ENCODE measurements around the gene SLC25A11.
A peak's percentile ranks its signal among the peaks of the same experiment; 100 is the strongest.
"Not testable (repeated sequence)": the region's sequence is repeated elsewhere in the genome, so short reads cannot be mapped to it uniquely, and the experiment has no call there.

SLC25A11 gene

GRCh38 chr17:4913994-4914393 lies 25.9 kb downstream of the SLC25A11 start:
- no peak for DNase-seq

GRCh38 chr17:4908711-4909496 lies 30.9 kb downstream of the SLC25A11 start:
- DNase-seq, result peak; percentile 29 to 86 (median 54)

GRCh38 chr17:4908301-4908700 lies 31.5 kb downstream of the SLC25A11 start:
- no peak for DNase-seq

GRCh38 chr17:4906642-4907041 lies 33.2 kb downstream of the SLC25A11 start:
- not testable (repeated sequence) for DNase-seq

GRCh38 chr17:4903051-4903818 lies 36.6 kb downstream of the SLC25A11 start, which contains the start of gene CHRNE:
TSS of gene CHRNE (minus strand) at chr17:4903098. CDS start at chr17:4903063, 35 bp downstream.
- DNase-seq, result peak in 4 of 5 experiments; percentile 64 to 80 (median 68)

GRCh38 chr17:4902540-4902939 lies 37.3 kb downstream of the SLC25A11 start:
- no peak for DNase-seq

GRCh38 chr17:4901648-4902344 lies 38.0 kb downstream of the SLC25A11 start:
- no peak for DNase-seq

- DNase-seq, result no peak
Measured at GRCh38 chr17:4901108-4901647, 38.7 kb downstream of the SLC25A11 start.

- peak in 4 of 5 experiments; percentile 30 to 86 (median 58) for DNase-seq
Measured at GRCh38 chr17:4900231-4901107, 39.4 kb downstream of the SLC25A11 start.

GRCh38 chr17:4899341-4900230 lies 40.3 kb downstream of the SLC25A11 start, which contains the start of gene C17orf107:
TSS of gene C17orf107 (plus strand) at chr17:4899536. CDS start at chr17:4899763, 227 bp downstream.
- peak; percentile 85 to 97 (median 92) for DNase-seq

GRCh38 chr17:4898927-4899326 lies 40.9 kb downstream of the SLC25A11 start:
- no peak for DNase-seq

GRCh38 chr17:4898351-4898750 lies 41.5 kb downstream of the SLC25A11 start:
- no peak for DNase-seq

- DNase-seq, result no peak
Measured at GRCh38 chr17:4897785-4898184, 42.1 kb downstream of the SLC25A11 start.

GRCh38 chr17:4897198-4897687 lies 42.6 kb downstream of the SLC25A11 start:
- no peak for DNase-seq

- DNase-seq, result no peak
Measured at GRCh38 chr17:4896332-4897197, 43.3 kb downstream of the SLC25A11 start.

GRCh38 chr17:4895657-4896331 lies 44.1 kb downstream of the SLC25A11 start:
- DNase-seq, result no peak

- no peak for DNase-seq
Measured at GRCh38 chr17:4895121-4895520, 44.7 kb downstream of the SLC25A11 start.

- no peak for DNase-seq
Measured at GRCh38 chr17:4893721-4894560, 45.9 kb downstream of the SLC25A11 start.
